GM04503 (cell line): ENCODE measurements around the gene FBXW4.

Experiments used
- DNase-seq: peaks from one replicate; pipeline ENCODE4 v3.0.0-alpha.2; 2012; ENCODE audit warnings: low read depth

Gene FBXW4

GRCh38 chr10:101580486-101581399 lies 114.2 kb downstream of the FBXW4 start:
- DNase-seq = no peak

- no peak for DNase-seq
Observed at GRCh38 chr10:101579516-101579870, 115.5 kb downstream of the FBXW4 start.

DNA sequence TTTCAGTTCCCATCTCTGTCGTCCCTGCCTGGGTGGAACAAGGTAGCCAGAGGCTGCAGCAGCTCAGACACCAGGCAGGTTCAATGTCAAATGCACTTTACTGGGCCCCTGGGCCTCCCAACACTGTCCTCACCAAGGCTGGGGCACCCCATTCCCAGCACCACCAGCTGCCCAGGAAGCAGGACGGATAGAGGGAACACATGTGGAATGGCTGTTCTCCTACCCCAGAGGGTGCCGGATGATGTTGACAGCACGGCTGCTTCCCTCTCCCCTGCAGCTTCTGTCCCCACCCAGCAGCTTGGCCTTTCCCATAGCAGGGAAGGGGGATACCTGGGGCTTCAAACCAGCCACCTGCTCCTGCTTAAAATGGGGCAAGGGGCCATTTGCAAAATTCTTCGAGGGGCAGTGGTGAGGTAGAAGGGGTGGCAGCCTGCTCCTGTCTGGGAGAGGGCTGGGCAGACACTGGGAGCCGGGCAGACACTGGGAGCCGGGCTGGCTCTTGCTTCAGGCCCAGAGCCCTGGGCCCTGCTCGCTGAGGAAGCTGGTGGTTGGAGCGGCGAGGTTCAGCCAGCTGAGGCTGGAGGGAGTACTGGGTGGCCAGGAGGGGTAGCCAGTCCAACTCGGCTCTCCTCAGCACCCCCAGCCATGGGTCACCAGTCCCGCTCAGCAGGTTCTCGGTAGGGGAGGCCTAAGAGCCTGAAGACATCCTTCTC lies 116.0 kb downstream of the FBXW4 start:
- no peak for DNase-seq

- DNase-seq = no peak
Observed at GRCh38 chr10:101578192-101578591, 116.8 kb downstream of the FBXW4 start.

DNA sequence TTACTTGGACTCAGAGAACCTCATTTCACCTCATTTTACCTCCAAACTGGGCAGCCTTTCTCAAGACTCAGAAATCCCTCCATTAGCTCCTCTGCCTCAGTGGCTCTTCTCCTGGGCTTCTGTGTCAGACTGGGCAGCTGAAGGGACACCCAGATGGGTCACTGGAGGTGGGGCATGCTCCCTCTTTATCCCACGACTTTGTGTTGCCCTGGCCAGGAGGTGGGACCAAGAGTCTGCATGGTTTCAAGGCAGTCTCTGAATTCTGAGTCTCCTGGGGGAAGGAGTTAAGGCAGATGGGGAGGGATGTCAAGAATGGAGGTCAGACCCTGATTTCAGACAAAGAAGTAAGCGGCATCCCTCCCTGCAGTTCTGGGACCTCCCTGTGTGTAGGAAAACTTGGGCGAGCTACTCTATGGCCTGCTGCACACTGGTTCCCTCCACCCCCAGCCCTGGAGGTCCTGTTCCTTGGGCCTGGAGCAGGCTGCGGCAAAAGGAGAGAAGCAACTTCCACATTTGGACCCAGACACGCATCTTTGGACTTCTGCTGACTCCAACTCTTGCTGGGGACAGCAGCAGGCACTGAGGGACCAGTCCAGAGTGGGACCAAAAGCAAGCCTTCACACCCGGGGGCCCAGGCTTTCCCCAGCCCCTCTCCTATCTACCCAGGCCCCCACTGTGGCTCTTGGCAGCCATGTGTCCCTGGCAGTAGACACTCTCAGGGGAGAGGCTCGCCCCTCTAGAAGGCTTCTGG lies 117.7 kb downstream of the FBXW4 start:
- no peak for DNase-seq

GRCh38 chr10:101576211-101576863 lies 118.6 kb downstream of the FBXW4 start:
- DNase-seq = no peak

DNA sequence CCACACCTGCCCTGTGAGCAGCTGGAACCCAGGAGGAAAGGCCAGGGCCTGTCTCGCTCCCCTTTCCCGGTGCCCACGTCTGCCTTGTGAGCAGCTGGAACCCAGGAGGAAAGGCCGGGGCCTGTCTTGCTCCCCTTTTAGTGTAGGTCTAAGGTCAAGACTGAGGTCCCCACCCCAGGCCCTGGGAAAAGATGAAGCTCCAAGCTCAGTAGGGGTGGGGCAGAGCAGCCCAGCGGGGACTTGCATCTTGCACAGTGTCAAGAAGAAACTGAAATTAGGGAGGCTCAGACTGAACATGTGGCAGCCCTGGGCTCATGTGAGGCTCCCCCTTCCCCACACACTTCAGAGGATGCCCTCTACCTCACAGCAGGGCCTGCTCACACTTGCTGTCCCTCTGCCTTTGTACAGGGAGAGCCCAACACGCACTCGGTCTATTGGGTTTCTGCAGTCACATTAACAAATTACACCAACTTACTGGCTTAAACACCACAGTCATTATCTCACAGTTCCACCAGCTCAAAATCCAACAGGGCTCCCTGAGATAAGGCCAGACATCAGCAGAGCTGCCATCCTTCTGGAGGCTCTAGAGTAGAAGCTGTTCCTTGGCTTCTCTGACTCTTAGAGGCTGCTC lies 119.3 kb downstream of the FBXW4 start:
- DNase-seq = no peak

- DNase-seq = no peak
Observed at GRCh38 chr10:101575091-101575490, 119.9 kb downstream of the FBXW4 start.

GRCh38 chr10:101573885-101574753 lies 120.9 kb downstream of the FBXW4 start:
- no peak for DNase-seq

GRCh38 chr10:101572785-101573184 lies 122.2 kb downstream of the FBXW4 start:
- DNase-seq = no peak

GRCh38 chr10:101572126-101572525 lies 122.8 kb downstream of the FBXW4 start:
- DNase-seq = no peak

DNA sequence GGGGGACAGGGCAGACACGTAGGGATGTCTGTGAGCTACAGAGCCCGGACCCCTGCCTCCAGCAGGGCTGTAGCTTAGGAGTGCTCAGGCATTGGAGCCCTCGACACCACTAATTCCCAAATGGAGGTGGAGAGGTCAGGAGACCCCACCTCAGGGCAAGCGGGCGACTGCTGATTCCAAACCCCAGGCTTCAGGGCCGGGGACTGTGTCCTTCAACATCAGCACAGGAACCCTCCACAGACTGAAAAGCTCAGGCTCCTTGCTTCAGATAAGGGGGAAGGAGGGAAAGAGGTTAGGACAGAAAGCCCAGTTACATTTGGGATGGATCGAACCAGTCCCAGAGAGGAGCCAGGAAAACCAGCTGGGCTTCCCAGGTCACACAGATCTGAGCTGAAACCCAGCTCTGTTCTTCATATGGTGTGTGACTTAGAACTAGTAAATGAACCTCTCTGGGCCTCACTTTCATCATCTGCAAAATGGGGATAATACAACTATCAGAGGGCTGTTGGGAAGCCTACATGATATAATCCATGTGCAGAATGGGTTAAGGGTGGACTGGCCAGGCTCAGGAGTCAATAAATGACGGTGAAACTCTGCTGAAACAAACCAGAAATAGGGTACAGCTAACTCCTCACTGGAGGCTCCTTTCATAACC lies 123.6 kb downstream of the FBXW4 start:
- no peak for DNase-seq

DNA sequence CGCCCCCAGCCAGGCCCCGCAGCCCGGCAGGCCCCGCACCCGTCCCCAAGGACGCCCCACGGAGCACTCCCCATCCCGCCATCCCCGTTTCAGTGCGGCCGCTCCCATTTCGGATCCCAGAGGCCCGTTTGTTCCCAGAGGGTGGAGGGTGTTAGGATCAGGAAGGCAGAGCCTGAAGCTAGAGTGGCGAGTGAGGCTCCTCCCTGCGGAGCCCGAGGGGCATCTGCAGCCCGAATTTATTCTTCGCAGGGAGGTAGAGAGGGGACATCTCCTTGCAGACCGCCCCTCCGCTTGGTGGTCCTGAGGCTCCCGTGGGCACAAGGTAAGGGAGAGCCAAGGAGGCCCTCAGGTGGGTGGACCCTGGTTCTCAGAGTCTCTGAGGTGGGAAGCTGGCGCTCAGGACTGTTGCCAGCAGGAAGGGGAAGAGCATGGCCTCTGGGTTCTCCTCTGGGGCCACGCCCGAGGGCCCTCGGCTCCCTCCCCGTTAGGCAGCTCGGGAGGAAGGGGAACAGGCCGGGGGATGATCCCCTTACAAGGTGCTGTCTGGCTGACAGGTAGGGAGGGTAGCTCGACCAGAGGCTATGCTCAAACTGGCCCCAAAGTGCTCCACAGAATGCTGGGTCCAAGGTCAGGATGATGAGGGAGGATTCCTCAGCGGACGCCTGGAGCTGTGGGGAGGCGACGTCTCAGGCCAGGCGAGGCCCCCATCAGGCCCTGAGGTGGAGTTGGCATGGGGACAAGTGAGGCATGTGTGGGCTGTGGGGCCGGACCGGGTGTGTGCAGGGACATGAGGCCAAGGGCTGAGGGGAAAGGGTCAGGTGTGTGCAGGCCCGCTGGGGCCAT lies 124.3 kb downstream of the FBXW4 start:
- no peak for DNase-seq

DNA sequence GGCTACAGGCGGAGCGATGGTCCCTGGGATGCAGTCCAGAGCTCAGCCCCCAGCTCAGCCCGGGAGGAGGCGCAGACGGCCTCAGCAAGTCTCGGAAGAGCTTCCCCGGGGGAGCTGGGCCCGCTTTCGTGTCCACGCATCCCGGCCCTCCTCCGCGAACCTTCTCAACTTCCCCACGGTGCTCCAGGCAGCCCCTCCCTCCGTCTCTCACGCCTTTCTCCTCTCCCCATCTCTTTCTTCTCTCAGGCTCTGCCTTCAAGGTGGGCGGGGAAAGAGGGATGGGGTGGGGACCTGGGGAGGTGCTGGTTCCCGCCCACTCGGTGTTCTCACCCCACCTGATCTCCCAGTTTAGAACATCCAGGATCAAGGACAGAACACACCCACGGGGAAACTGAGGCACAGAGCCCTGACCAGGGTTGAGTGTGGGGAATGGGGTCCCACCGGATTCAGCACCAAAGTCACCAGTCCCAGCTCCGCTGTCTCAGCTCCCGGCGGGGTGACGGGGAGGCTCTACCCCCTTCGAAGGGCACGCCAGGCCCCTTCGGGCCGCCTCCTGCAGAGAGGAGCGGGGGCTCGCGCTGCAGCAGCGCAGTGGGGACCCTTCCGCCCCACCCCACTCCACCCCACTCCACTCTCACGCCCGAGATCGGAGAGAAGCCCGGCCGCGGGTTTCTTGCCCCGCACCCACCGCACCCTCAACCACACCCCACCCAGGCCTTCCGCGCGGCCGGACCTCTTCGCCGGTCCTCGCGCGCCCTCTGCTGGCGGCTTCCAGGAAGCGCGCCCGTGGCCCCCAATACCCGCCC lies 125.1 kb downstream of the FBXW4 start:
- no peak for DNase-seq

GRCh38 chr10:101569323-101569621 lies 125.7 kb downstream of the FBXW4 start:
- DNase-seq = no peak

DNA sequence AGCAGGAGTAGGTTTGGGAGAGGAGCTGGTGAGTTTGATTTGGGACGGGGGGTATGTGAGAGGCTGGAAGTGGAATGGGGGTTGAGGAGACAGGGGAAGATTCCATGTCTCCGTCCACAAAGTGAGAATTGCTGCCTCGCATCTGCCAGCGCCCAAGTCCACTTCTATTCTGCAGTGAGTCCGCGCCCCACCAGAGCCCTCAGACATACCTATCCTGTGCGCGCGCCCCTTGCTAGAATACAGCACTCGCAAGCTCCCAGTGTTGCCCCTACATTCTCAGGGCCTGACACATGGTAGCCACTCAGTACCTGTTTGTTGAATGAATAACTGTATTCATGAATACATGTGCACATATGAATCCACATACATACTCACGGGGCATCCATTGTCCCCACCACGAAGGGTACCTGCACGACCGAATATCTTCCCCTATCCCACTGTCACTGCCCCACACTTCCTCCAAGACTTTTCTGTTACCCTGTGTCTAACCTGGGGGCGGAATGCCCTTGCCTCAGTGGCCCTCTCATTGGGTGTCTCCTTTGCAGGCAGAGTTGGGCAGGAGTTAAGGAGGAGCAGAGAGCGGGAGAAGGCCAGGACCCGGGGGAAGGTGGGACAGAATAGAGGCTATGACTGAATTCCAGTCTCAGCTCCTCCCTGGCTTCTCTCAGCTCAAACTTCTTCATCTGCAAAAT lies 126.8 kb downstream of the FBXW4 start:
- no peak for DNase-seq

- no peak for DNase-seq
Observed at GRCh38 chr10:101567165-101568006, 127.6 kb downstream of the FBXW4 start.
